Stimulated activated CD8-positive, alpha-beta memory T cell treated with anti-CD3 and anti-CD28 coated beads, Interleukin-7, amount 100 ng/mL, for 4 hours (primary cell): ENCODE measurements around the gene RSRC2.
"Not testable (repeated sequence)": the region's sequence is repeated elsewhere in the genome, so short reads cannot be mapped to it uniquely, and the experiment has no call there.

Experiments
- DNase-seq, 2 donors: peaks; one replicate each; pipeline ENCODE4 v3.0.0-alpha.2; 2020; ENCODE audit warnings: low read depth in 2 of 2

RSRC2 gene

GRCh38 chr12:122518908-122519307, 7.8 kb downstream of the RSRC2 start:
- no peak for DNase-seq

GRCh38 chr12:122517877-122518276, 8.9 kb downstream of the RSRC2 start:
- DNase-seq, result no peak

GRCh38 chr12:122516544-122517361, 10.0 kb downstream of the RSRC2 start:
- no peak for DNase-seq

- DNase-seq, result no peak
Measured at GRCh38 chr12:122515275-122515674, 11.5 kb downstream of the RSRC2 start.

- DNase-seq, result no peak
Measured at GRCh38 chr12:122513660-122514059, 13.1 kb downstream of the RSRC2 start.

- not testable (repeated sequence) for DNase-seq
Measured at GRCh38 chr12:122513028-122513427, 13.7 kb downstream of the RSRC2 start.

GRCh38 chr12:122508163-122508562, 18.6 kb downstream of the RSRC2 start:
- no peak for DNase-seq

GRCh38 chr12:122506393-122506938, 20.3 kb downstream of the RSRC2 start:
- DNase-seq, result no peak

GRCh38 chr12:122505419-122506051, 21.2 kb downstream of the RSRC2 start:
- DNase-seq, result no peak

- no peak for DNase-seq
Measured at GRCh38 chr12:122503783-122504590, 22.7 kb downstream of the RSRC2 start.

- no peak for DNase-seq
Measured at GRCh38 chr12:122503147-122503751, 23.5 kb downstream of the RSRC2 start.

GRCh38 chr12:122501489-122501989, 25.2 kb downstream of the RSRC2 start:
- DNase-seq, result no peak

- DNase-seq, result peak; percentile 94
Measured at GRCh38 chr12:122500685-122501488, 25.8 kb downstream of the RSRC2 start, which contains the start of gene ZCCHC8. ZCCHC8 (minus strand) TSS chr12:122500932; CDS start chr12:122500840, 92 bp downstream.

GRCh38 chr12:122499991-122500684, 26.6 kb downstream of the RSRC2 start:
- DNase-seq, result peak; percentile 11 to 26

GRCh38 chr12:122495258-122495657, 31.5 kb downstream of the RSRC2 start:
- DNase-seq, result no peak

- not testable (repeated sequence) for DNase-seq
Measured at GRCh38 chr12:122493222-122493621, 33.5 kb downstream of the RSRC2 start.

- DNase-seq, result no peak
Measured at GRCh38 chr12:122491991-122492390, 34.7 kb downstream of the RSRC2 start.

- DNase-seq, result no peak
Measured at GRCh38 chr12:122489038-122489437, 37.7 kb downstream of the RSRC2 start.

- not testable (repeated sequence) for DNase-seq
Measured at GRCh38 chr12:122487807-122488206, 38.9 kb downstream of the RSRC2 start.
